BJ (cell line): Measurements from ENCODE around the gene ADAMTS17. TPM values are rescaled to one million over a fixed set of nuclear protein-coding genes. Genes with fewer than 3 reads are reported as not detected.

ENCODE experiments used
- CTCF ChIA-PET: fragments of 350-600 bp; formaldehyde crosslinking; extraction: SDS; loops from one replicate; lab custom pipeline; 2021; ENCODE audit warnings: antibody characterized with exemption, inconsistent platforms; lab: Yijun Ruan, JAX
- POLR2A ChIA-PET: fragments of 300-600 bp; sonication (Branson Sonifier 250); formaldehyde crosslinking; extraction: SDS; loops from one replicate; lab custom pipeline; 2021; ENCODE audit warnings: antibody characterized with exemption; lab: Charles Lee
- DNase-seq: peaks from one replicate; pipeline ENCODE4 v3.0.0-alpha.2; 2011; ENCODE audit warnings: low read depth
- H3K27me3 ChIP-seq: 2 replicates; pipeline ENCODE4 v1.6.0; 2011; ENCODE audit warnings: low read length; ENCODE audit not compliant: control insufficient read depth, insufficient read depth
- H3K36me3 ChIP-seq: 2 replicates; pipeline ENCODE4 v1.5.1; 2011; ENCODE audit warnings: low read length; ENCODE audit not compliant: control insufficient read depth, insufficient read depth
- H3K4me3 ChIP-seq: 2 replicates; pipeline ENCODE4 v1.5.1; 2011; ENCODE audit warnings: low read depth, mild to moderate bottlenecking, control low read depth, low read length
- polyA plus RNA-seq: library from polyadenylated mRNA; depleted of rRNA; stranded (reverse); fragments of >200 nt; gene quantifications from 2 replicates; pipeline ENCODE4 v1.2.3, GENCODE V29; 2011
- TF ChIP-seq, protein P1 (sequence below): IDR thresholded peaks from 2 replicates; pipeline ENCODE4 v1.5.1; 2011; ENCODE audit warnings: low read depth, mild to moderate bottlenecking, control low read depth, inconsistent platforms, low read length, moderate library complexity; ENCODE audit not compliant: insufficient read depth

ADAMTS17 gene
- polyA plus RNA-seq, 1 experiment: not detected

DNA sequence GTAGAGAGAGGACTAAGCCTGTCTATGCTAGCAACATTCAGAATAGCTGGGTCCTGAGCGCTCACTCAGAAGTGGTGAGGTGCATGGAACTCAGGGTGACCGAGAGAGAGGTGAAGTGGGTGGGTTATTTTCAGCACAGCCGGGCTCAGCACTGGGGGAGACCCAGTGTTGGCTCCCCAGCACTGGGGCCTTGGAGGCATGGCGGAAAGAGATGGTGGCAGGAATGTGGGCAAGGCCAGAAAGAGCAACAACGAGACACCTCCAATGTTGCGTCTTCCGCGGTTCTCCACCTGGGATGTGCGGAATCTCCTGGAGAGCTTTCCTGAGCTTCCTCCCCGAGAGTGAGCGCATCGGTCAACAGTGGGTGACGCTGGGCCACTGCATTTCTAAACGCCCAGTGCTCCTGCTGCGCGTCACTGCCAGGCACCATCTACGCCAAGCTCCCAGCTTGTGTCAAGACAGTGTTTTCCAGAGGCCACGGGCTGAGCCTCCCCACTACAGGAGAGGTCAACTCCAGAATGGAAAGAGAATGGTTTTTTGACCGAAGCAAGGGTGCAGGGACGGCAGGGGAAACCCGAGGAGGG, 148.4 kb downstream of the ADAMTS17 start:
- CTCF ChIA-PET: no interaction called here
- POLR2A ChIA-PET: no interaction called here

DNA sequence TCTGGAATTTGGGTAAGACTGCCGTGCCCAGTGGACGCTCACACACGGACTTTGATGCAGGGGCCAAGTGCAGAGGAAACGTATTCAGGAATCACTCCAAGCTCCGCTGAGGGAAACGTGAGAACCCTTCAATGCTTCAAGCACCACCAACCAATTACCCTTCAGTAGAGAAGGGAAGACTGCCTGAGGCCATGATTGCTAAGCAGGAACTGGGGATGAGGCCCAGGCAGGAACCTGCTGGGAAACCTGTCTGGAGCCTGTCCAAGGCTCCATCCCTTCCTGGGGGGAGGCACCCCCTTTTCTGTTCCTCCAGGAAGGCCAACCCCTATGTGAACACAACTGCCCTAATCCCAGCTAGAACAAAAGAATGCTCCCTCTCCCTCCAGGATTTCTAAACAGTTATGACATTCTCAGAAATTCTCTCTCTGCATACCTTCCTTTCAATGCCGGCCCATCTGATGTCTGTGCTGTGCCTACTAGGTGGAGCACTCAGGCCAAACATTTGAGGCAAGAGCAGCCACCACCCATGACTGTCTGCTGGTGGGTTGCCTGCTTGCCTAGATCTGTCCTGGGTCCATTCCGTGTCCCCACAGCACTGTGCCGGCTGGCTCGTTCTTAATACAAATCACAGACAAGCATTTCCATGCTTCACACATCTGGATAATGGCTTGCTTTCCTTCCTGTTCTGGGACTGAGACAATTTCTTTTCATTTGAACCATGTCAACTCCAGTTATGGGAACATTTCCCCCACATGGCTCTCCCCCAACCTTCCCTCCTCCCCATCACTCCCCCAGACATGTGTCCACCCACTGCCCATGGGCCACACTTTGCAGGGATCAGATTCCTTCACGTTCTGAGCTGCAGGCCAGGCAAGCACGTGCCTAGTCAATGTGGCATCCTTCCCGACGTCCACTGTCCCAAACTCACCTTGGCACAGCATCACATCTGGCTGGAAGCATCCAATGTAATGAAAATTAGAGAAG, 149.4 kb downstream of the ADAMTS17 start:
- H3K27me3 ChIP-seq: no peaks in the 10 kb centered on the region
- ChIA-PET POLR2A (no interaction called here), CTCF (no interaction called here)
- no peaks in the 10 kb centered on the region for H3K36me3 ChIP-seq
- H3K4me3 ChIP-seq: no peak overlapping the region
- TF ChIP-seq, protein P1, sequence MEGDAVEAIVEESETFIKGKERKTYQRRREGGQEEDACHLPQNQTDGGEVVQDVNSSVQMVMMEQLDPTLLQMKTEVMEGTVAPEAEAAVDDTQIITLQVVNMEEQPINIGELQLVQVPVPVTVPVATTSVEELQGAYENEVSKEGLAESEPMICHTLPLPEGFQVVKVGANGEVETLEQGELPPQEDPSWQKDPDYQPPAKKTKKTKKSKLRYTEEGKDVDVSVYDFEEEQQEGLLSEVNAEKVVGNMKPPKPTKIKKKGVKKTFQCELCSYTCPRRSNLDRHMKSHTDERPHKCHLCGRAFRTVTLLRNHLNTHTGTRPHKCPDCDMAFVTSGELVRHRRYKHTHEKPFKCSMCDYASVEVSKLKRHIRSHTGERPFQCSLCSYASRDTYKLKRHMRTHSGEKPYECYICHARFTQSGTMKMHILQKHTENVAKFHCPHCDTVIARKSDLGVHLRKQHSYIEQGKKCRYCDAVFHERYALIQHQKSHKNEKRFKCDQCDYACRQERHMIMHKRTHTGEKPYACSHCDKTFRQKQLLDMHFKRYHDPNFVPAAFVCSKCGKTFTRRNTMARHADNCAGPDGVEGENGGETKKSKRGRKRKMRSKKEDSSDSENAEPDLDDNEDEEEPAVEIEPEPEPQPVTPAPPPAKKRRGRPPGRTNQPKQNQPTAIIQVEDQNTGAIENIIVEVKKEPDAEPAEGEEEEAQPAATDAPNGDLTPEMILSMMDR: no peak
- no peak for DNase-seq

More for the DNA sequence above, 148.4 kb downstream of the ADAMTS17 start:
- H3K4me3 ChIP-seq: no peak overlapping the region
- TF ChIP-seq, protein P1: no peak
- H3K36me3 ChIP-seq: no peaks in the 10 kb centered on the region
- no peak for DNase-seq
- H3K27me3 ChIP-seq: no peaks in the 10 kb centered on the region

DNA sequence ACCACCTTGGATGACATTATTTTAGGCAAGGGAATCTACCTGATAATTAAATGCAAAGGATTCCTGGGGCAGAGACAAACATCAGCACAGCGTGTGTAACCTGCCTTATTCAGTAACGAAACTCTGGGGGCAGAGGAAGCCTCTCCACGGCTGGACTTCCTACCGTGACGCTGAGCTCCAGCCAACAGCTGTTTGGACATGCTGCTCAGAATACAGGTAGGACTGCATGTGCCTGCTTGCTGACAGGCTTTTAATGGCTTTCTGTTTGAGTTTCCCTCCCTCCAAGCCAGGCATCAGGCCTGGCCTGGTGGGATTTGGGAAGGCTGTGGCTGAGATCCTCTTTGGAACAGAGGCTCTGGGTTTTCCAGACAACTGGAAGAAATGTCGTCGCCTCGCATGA, 150.6 kb downstream of the ADAMTS17 start:
- no peak for DNase-seq
- Histone ChIP-seq H3K4me3 (no peak overlapping the region), H3K36me3 (no peaks in the 10 kb centered on the region), H3K27me3 (no peaks in the 10 kb centered on the region)
- ChIA-PET CTCF (no interaction called here), POLR2A (no interaction called here)
- TF ChIP-seq, protein P1: no peak

DNA sequence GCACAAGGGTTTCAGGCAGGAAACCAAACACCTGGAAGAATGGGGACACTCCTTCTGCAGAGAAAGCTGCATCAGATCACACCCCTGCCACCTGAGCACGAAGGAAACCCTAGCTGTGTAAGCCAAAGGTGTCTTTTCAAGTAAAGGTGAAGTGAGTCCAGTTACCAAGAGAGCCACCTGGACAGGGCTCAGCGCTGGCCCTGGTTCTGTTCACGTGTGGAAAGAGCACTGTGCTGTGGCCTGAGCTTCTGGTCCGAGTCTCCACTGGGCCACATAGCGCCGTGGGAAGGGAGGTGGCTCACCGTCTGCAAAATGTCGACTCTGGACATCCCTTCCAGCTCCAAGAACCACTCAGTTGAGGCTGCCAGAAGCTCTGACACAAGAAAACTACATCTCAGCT, 151.1 kb downstream of the ADAMTS17 start:
- no peak overlapping the region for H3K4me3 ChIP-seq
- TF ChIP-seq, protein P1: no peak
- H3K36me3 ChIP-seq: no peaks in the 10 kb centered on the region
- H3K27me3 ChIP-seq: no peaks in the 10 kb centered on the region
- no peak for DNase-seq
- POLR2A ChIA-PET: no interaction called here
- CTCF ChIA-PET: no interaction called here

DNA sequence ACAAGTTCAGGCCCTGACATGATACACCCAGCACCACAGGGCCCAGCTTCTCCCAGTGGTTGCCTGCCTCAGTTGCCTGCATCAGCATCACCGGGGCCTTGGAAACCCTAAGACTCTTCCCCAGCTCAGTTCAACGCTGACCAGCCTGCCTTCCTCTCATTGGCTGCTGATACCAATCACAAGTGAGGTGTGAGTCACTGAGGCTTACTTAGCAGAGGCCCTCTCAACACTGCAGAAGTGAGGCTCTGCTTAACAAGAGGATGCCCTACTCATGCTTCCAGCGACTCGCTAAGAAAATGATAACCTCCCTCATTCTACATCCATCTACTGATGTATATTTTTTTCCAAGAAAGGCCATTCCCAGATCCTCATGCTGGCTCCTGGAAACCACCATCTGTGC, 151.9 kb downstream of the ADAMTS17 start:
- no peak for DNase-seq
- TF ChIP-seq, protein P1: no peak

More for the DNA sequence above, 151.9 kb downstream of the ADAMTS17 start:
- no peaks in the 10 kb centered on the region for H3K36me3 ChIP-seq
- no peak overlapping the region for H3K4me3 ChIP-seq
- H3K27me3 ChIP-seq: no peaks in the 10 kb centered on the region
- CTCF ChIA-PET: no interaction called here
- POLR2A ChIA-PET: no interaction called here
